CD4-positive, alpha-beta T cell (primary cell): ENCODE results near the gene ASPA. TPM values are rescaled to one million over a fixed set of nuclear protein-coding genes. Genes with fewer than 3 reads are reported as not detected.

Experiments
- ATAC-seq: fragments of 200-7000 bp; cut with Tn5 transposase; one replicate; pipeline ENCODE4 v1.10.0; 2022; ENCODE audit warnings: mild to moderate bottlenecking; ENCODE audit not compliant: poor library complexity
- CTCF ChIA-PET: fragments of 350-600 bp; sonication (Branson Sonifier 250); formaldehyde crosslinking; loops from one replicate; lab custom pipeline; 2021; ENCODE audit warnings: antibody characterized with exemption, inconsistent platforms; lab: Charles Lee
- POLR2A ChIA-PET: fragments of 350-600 bp; sonication (Branson Sonifier 250); formaldehyde crosslinking; loops from one replicate; lab custom pipeline; 2021; ENCODE audit warnings: antibody characterized with exemption, inconsistent platforms; lab: Charles Lee
- DNase-seq, 14 experiments: peaks; one replicate each; pipeline ENCODE4 v3.0.0-alpha.2; 2013 to 2020; ENCODE audit warnings: mixed read lengths in 2 of 14
- H3K27ac ChIP-seq, 2 donors: one replicate each; pipeline versions ENCODE4 v1.5.1 to v1.7.0; 2013; ENCODE audit warnings: low read length in 2 of 2, low read depth in 1 of 2, mild to moderate bottlenecking in 1 of 2
- H3K27me3 ChIP-seq, 2 experiments: 1 replicate in 1 of 2; 2 replicates in 1 of 2; pipeline versions ENCODE4 v1.6.1 to v1.7.0; 2013; ENCODE audit warnings: low read length in 2 of 2, control low read depth in 1 of 2, mild to moderate bottlenecking in 1 of 2, moderate library complexity in 1 of 2; ENCODE audit not compliant: insufficient read depth in 2 of 2, control insufficient read depth in 1 of 2
- H3K36me3 ChIP-seq: one replicate; pipeline ENCODE4 v1.6.1; 2013; ENCODE audit warnings: low read length, control low read depth; ENCODE audit not compliant: insufficient read depth
- H3K4me1 ChIP-seq: one replicate; pipeline ENCODE4 v1.6.1; 2013; ENCODE audit warnings: low read length, control low read depth; ENCODE audit not compliant: insufficient read depth
- H3K4me3 ChIP-seq: one replicate; pipeline ENCODE4 v1.5.1; 2013; ENCODE audit warnings: mild to moderate bottlenecking, low read length, moderate library complexity
- H3K9me3 ChIP-seq, 2 experiments: 1 replicate in 1 of 2; 2 replicates in 1 of 2; pipeline versions ENCODE4 v1.6.1 to v1.7.0; 2013; ENCODE audit warnings: low read length in 2 of 2, mild to moderate bottlenecking in 2 of 2, control low read depth in 1 of 2, moderate library complexity in 1 of 2; ENCODE audit not compliant: control insufficient read depth in 1 of 2, insufficient read depth in 1 of 2
- H3K27ac Mint-ChIP-seq: one replicate; pipeline ENCODE4 v1.8.0; 2020; ENCODE audit warnings: mixed read lengths
- H3K27me3 Mint-ChIP-seq: one replicate; pipeline ENCODE4 v1.8.0; 2021; ENCODE audit warnings: mixed read lengths
- H3K36me3 Mint-ChIP-seq: one replicate; pipeline ENCODE4 v1.8.0; 2021; ENCODE audit warnings: low read depth, mixed read lengths
- H3K4me1 Mint-ChIP-seq: one replicate; pipeline ENCODE4 v1.8.0; 2021; ENCODE audit warnings: low read depth, mixed read lengths
- H3K4me3 Mint-ChIP-seq: one replicate; pipeline ENCODE4 v1.8.0; 2020; ENCODE audit warnings: mild to moderate bottlenecking, mixed read lengths
- H3K9me3 Mint-ChIP-seq: one replicate; pipeline ENCODE4 v1.8.0; 2020; ENCODE audit warnings: mixed read lengths
- intact Hi-C, 2 experiments: fragments of 100-400 bp; cut with DNase I in 1 of 2; cut with micrococcal nuclease in 1 of 2; formaldehyde crosslinking; loops; one replicate each; pipeline versions ENCODE4 v1.15.1 to v1.9.0; 2023 to 2025; cut with DNase I, micrococcal nuclease
- total RNA-seq, 174 experiments: library from RNA in 2 of 174; stranded (reverse) in 2 of 174; gene quantifications; one replicate each; pipeline ENCODE4 v1.2.3 and lab custom pipeline; 2021 to 2026
- TF ChIP-seq, protein P1 (sequence below): fragments of 200-600 bp; IDR thresholded peaks from one replicate; pipeline ENCODE4 v1.8.0; 2022; ENCODE audit warnings: antibody characterized with exemption, mild to moderate bottlenecking

Gene ASPA
- total RNA-seq, 2 experiments from 2014 or later = not detected

DNA sequence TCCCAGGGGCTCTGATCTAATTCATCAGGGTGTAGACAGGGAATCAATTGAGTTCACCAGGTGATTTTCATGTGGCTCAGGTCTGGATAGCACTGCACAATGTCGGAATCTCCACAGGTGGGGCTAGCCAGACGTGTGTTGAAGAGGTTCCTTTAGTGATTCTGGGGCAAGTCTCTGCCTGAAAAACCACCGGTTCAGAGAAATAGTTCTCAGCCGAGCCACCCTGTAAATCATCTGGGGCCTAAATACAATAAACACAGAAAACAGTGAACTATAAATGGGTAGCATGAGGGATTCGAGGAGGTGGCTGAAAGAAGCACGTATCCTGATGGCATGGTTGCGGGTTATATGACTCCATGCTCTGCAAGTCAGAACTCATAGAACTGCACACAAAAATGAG, 21.3 kb downstream of the ASPA start:
- no peak for DNase-seq
- H3K36me3 Mint-ChIP-seq = no peaks in the 10 kb centered on the region
- no peak overlapping the region for H3K27ac Mint-ChIP-seq
- Histone ChIP-seq H3K27me3 (peaks cover 0 to 2% of the 10 kb centered on the region in 2 experiments), H3K36me3 (no peaks in the 10 kb centered on the region), H3K4me1 (no peaks in the 10 kb centered on the region), H3K4me3 (no peak overlapping the region), H3K27ac (no peak overlapping the region), H3K9me3 (peaks cover 0 to 3% of the 10 kb centered on the region in 2 experiments)
- no peak overlapping the region for H3K4me3 Mint-ChIP-seq
- no peaks in the 10 kb centered on the region for H3K9me3 Mint-ChIP-seq
- ATAC-seq = no peak
- ChIA-PET POLR2A (no interaction called here), CTCF (no interaction called here)
- intact Hi-C loops = no loop called here
- TF ChIP-seq, protein P1, sequence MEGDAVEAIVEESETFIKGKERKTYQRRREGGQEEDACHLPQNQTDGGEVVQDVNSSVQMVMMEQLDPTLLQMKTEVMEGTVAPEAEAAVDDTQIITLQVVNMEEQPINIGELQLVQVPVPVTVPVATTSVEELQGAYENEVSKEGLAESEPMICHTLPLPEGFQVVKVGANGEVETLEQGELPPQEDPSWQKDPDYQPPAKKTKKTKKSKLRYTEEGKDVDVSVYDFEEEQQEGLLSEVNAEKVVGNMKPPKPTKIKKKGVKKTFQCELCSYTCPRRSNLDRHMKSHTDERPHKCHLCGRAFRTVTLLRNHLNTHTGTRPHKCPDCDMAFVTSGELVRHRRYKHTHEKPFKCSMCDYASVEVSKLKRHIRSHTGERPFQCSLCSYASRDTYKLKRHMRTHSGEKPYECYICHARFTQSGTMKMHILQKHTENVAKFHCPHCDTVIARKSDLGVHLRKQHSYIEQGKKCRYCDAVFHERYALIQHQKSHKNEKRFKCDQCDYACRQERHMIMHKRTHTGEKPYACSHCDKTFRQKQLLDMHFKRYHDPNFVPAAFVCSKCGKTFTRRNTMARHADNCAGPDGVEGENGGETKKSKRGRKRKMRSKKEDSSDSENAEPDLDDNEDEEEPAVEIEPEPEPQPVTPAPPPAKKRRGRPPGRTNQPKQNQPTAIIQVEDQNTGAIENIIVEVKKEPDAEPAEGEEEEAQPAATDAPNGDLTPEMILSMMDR = no peak
- H3K4me1 Mint-ChIP-seq = no peaks in the 10 kb centered on the region
- peaks cover 12% of the 10 kb centered on the region for H3K27me3 Mint-ChIP-seq

DNA sequence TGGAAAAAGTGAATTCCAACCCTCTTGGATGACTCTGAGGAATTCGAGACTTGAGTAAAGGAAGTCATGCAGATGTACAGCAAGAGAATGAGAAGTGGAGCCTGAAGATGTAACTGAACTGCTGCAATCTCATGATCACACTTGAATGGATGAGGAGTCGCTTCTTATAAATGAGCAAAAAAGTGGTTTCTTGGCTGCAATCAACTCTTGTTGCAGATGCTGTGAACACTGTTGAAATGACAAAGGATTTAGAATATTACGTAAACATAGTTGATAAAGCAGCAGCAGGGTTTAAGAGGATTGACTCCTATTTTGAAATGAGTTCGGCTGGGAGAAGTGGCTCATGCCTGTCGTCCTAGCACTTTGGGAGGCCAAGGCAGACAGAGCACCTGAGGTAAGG, 25.5 kb downstream of the ASPA start:
- Histone ChIP-seq H3K27me3 (peaks cover 0 to 2% of the 10 kb centered on the region in 2 experiments), H3K4me3 (no peak overlapping the region), H3K9me3 (peaks cover 0 to 3% of the 10 kb centered on the region in 2 experiments), H3K36me3 (no peaks in the 10 kb centered on the region), H3K27ac (no peak overlapping the region), H3K4me1 (no peaks in the 10 kb centered on the region)
- Mint-ChIP-seq H3K27ac (no peak overlapping the region), H3K9me3 (no peaks in the 10 kb centered on the region), H3K36me3 (no peaks in the 10 kb centered on the region), H3K4me1 (no peaks in the 10 kb centered on the region), H3K4me3 (no peak overlapping the region), H3K27me3 (peaks cover 7% of the 10 kb centered on the region)
- CTCF ChIA-PET = no interaction called here
- intact Hi-C loops = no loop called here
- DNase-seq (no peak), ATAC-seq (no peak)
- POLR2A ChIA-PET = no interaction called here
- TF ChIP-seq, protein P1 = no peak

DNA sequence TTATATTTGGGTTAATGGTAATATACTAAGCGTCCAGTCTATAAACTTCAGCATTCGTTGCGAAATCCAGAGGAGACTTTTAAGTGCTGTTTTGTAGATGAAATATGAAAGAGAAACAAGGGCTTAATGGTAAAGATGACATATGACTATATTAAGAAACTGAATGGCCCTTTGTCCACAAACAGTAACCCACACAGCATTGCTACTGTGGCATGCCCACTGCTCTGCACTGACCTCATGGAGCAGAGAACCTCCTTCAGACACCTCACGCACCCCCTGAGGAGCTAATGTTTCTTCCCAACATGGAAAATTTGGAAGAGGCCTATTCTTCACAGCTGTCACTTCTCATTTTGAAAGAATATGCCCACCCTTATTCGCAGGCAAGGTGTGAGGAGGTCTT, 26.7 kb downstream of the ASPA start:
- Histone ChIP-seq H3K4me1 (no peaks in the 10 kb centered on the region), H3K4me3 (no peak overlapping the region), H3K27ac (no peak overlapping the region), H3K27me3 (peaks cover 0 to 2% of the 10 kb centered on the region in 2 experiments), H3K9me3 (peaks cover 0 to 3% of the 10 kb centered on the region in 2 experiments), H3K36me3 (no peaks in the 10 kb centered on the region)
- CTCF ChIA-PET = no interaction called here
- TF ChIP-seq, protein P1 = no peak
- intact Hi-C loops = no loop called here
- Mint-ChIP-seq H3K4me3 (no peak overlapping the region), H3K36me3 (no peaks in the 10 kb centered on the region), H3K9me3 (peaks cover under 1% of the 10 kb centered on the region), H3K4me1 (no peaks in the 10 kb centered on the region), H3K27ac (no peak overlapping the region), H3K27me3 (peaks cover 7% of the 10 kb centered on the region)
- DNase-seq (no peak), ATAC-seq (no peak)
- POLR2A ChIA-PET = no interaction called here
